ENCODE measurements around the gene SPATA6. TPM values are rescaled to one million over a fixed set of nuclear protein-coding genes. Genes with fewer than 3 reads are reported as not detected.
A peak's percentile ranks its signal among the peaks of the same experiment; 100 is the strongest.
"Not testable (repeated sequence)": the region's sequence is repeated elsewhere in the genome, so short reads cannot be mapped to it uniquely, and the experiment has no call there.

SPATA6 gene
- total RNA-seq, 3 donors from 2014 or later, result 15.7 to 26.9 (median 15.8) TPM

DNA sequence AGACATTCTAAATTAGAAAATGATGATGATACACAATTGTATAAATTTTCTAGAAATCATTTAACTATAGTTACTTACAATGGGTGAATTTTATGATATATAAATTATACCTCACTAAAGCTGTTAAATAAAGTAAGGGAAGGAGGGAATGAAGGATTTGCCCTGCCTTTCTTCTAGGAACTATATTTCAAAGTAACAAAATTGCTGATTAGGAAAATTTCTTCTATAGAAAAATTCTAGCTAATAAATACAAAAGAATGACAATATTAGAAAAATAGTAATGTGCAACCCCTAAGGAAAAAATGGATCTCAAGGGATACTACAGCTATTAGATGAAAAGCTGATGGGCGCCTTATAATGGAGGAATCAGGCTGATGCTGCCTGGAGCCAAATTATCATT is 23.1 kb downstream of the SPATA6 start:
- peaks cover 2% of the 10 kb centered on the region for H3K9me3 ChIP-seq
- TF ChIP-seq, protein P1, sequence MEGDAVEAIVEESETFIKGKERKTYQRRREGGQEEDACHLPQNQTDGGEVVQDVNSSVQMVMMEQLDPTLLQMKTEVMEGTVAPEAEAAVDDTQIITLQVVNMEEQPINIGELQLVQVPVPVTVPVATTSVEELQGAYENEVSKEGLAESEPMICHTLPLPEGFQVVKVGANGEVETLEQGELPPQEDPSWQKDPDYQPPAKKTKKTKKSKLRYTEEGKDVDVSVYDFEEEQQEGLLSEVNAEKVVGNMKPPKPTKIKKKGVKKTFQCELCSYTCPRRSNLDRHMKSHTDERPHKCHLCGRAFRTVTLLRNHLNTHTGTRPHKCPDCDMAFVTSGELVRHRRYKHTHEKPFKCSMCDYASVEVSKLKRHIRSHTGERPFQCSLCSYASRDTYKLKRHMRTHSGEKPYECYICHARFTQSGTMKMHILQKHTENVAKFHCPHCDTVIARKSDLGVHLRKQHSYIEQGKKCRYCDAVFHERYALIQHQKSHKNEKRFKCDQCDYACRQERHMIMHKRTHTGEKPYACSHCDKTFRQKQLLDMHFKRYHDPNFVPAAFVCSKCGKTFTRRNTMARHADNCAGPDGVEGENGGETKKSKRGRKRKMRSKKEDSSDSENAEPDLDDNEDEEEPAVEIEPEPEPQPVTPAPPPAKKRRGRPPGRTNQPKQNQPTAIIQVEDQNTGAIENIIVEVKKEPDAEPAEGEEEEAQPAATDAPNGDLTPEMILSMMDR (IDR thresholded peaks at IDR 0.05), result no peak
- ATAC-seq (no peak), DNase-seq (no peak)
- intact Hi-C loops (cut with DNase I, micrococcal nuclease), result no loop called here
- H3K4me1 ChIP-seq (ENCODE audit: low read depth), result no peaks in the 10 kb centered on the region
- H3K4me3 ChIP-seq, result no peak overlapping the region
- no peaks in the 10 kb centered on the region for H3K36me3 ChIP-seq (ENCODE audit: low read depth)

- H3K36me3 ChIP-seq (ENCODE audit: low read depth); H3K4me1 ChIP-seq (ENCODE audit: low read depth); intact Hi-C loops (cut with DNase I, micrococcal nuclease); ATAC-seq; H3K4me3 ChIP-seq; H3K9me3 ChIP-seq; DNase-seq: not testable (repeated sequence)
Observed at GRCh38 chr1:48444186-48444585, 27.8 kb downstream of the SPATA6 start.

GRCh38 chr1:48442864-48443619 is 29.0 kb downstream of the SPATA6 start:
- DNase-seq (peak in 1 of 3 donors; percentile 46), ATAC-seq (peak; percentile 94)
- intact Hi-C loops (cut with DNase I, micrococcal nuclease), result no loop called here

DNA sequence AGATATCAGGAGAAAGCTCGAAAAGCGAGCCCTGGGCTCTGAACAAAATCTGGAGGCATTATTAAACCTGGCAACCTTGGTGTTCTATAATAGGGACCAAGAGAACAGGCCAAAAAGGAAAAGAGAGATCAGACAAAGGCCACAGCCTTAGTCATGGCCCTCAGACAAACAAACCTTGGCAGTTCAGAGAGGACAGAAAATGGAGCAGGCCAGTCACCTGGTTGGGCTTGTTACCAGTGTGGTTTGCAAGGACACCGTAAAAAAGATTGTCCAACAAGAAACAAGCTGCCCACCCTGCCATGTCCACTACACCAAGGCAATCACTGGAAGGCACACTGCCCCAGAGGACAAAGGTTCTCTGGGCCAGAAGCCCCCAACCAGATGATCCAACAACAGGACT is 31.2 kb downstream of the SPATA6 start:
- H3K36me3 ChIP-seq (ENCODE audit: low read depth); H3K4me3 ChIP-seq; ATAC-seq; DNase-seq; H3K4me1 ChIP-seq (ENCODE audit: low read depth); intact Hi-C loops (cut with DNase I, micrococcal nuclease); H3K9me3 ChIP-seq: not testable (repeated sequence)

More at GRCh38 chr1:48442864-48443619, 29.0 kb downstream of the SPATA6 start:
- Histone ChIP-seq H3K4me3 (no peak overlapping the region), H3K4me1 (ENCODE audit: low read depth) (peaks cover 7% of the 10 kb centered on the region), H3K9me3 (peaks cover 6% of the 10 kb centered on the region), H3K36me3 (ENCODE audit: low read depth) (no peaks in the 10 kb centered on the region)
- TF ChIP-seq, protein P1 (IDR thresholded peaks at IDR 0.05), result no peak

DNA sequence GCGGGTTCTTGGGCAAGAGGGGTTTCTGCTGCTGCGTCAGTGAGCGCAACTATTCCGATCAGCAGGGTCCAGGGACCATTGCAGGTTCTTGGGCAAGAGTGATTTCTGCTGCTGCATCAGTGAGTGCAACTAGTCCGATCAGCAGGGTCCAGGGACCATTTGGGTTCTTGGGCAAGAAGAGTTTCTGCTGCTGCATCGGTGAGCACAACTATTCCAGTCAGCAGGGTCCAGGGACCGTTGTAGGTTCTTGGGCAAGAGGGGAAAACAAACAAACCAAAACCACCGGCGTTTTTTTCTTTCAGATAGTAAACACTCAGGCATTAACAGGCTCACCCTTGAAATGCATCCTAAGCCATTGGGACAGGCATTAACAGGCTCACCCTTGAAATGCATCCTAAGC is 32.6 kb downstream of the SPATA6 start:
- ATAC-seq (no peak), DNase-seq (no peak)
- Histone ChIP-seq H3K4me1 (ENCODE audit: low read depth) (peaks cover 7% of the 10 kb centered on the region), H3K36me3 (ENCODE audit: low read depth) (no peaks in the 10 kb centered on the region), H3K4me3 (no peak overlapping the region), H3K9me3 (peaks cover 6% of the 10 kb centered on the region)
- intact Hi-C loops (cut with DNase I, micrococcal nuclease), result no loop called here
- TF ChIP-seq, protein P1 (IDR thresholded peaks at IDR 0.05), result no peak

GRCh38 chr1:48437379-48437778 is 34.6 kb downstream of the SPATA6 start:
- not testable (repeated sequence) for H3K4me1 ChIP-seq (ENCODE audit: low read depth); ATAC-seq

DNA sequence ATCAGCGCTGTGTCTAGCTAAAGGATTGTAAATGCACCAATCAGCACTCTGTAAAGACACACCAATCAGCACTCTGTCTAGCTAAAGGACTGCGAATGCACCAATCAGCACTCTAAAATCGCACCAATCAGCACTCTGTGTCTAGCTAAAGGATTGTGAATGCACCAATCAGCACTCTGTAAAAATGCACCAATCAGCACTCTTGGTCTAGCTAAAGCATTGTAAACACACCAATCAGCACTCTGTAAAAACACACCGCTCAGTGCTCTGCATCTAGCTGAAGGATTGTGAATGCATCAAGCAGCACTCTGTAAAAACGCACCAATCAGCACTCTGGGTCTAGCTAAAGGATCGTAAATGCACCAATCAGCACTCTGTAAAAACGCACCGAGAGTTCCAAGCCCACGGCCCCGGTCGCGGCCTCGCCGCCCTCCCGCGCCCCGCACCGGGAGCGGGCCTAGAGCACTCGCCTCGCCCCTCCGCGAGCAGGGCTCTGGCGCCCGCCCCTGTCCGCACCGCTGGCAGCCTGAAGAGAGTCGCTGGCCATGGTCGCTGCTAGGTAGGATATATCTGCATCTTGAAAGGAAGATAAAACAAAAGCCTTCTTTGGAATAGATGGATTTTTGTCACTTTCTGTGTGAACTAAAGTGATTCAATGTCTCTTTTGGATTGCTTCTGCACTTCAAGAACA is 36.5 kb downstream of the SPATA6 start:
- DNase-seq; H3K4me3 ChIP-seq; H3K9me3 ChIP-seq; H3K4me1 ChIP-seq (ENCODE audit: low read depth); intact Hi-C loops (cut with DNase I, micrococcal nuclease); H3K36me3 ChIP-seq (ENCODE audit: low read depth); ATAC-seq: not testable (repeated sequence)

More at GRCh38 chr1:48437379-48437778, 34.6 kb downstream of the SPATA6 start:
- DNase-seq; intact Hi-C loops (cut with DNase I, micrococcal nuclease); H3K9me3 ChIP-seq; H3K4me3 ChIP-seq; H3K36me3 ChIP-seq (ENCODE audit: low read depth): not testable (repeated sequence)
